ENCODE data around the gene FUT3. TPM values are rescaled to one million over a fixed set of nuclear protein-coding genes. Genes with fewer than 3 reads are reported as not detected.

Gene FUT3
- total and polyA plus RNA-seq, 9 of the 15 experiments (the other 6 are each of a cell fraction or from before 2014, with no cell fraction given), result 0.09 TPM; not detected in 8

GRCh38 chr19:5891938-5892771, 40.9 kb upstream of the FUT3 start (continued):
- TF ChIP-seq ZFP91 (CRISPR knock-in tag; IDR thresholded peaks at IDR 0.05), result no peak
- TF ChIP-seq DNMT1 (IDR thresholded peaks at IDR 0.05), result no peak
- no peak for TF ChIP-seq MTA3 (IDR thresholded peaks at IDR 0.05; ENCODE audit: borderline replicate concordance)
- no peak for TF ChIP-seq CEBPG (CRISPR knock-in tag; IDR thresholded peaks at IDR 0.05)
- TF ChIP-seq CEBPG (tag; conservative IDR thresholded peaks at IDR 0.05 in 1 of 2, IDR thresholded peaks at IDR 0.05 in 1 of 2), result no peak
- TF ChIP-seq SMAD3 (CRISPR knock-in tag; conservative IDR thresholded peaks at IDR 0.05), result no peak
- TF ChIP-seq PCBP1 (IDR thresholded peaks at IDR 0.05; ENCODE audit: low read depth, low read length, poor library complexity, severe bottlenecking), result peak; percentile 5
- TF ChIP-seq ESRRA (IDR thresholded peaks at IDR 0.05; ENCODE audit: borderline replicate concordance, low read depth), result peak; percentile 44; the same call in 1 of the 2 replicates
- TF ChIP-seq TEAD2 (tag; IDR thresholded peaks at IDR 0.05), result no peak
- no peak for TF ChIP-seq ZBTB40 (IDR thresholded peaks at IDR 0.05)
- no peak for TF ChIP-seq ZBTB40 (CRISPR knock-in tag; IDR thresholded peaks at IDR 0.05)
- no peak for TF ChIP-seq ZNF444 (CRISPR knock-in tag; IDR thresholded peaks at IDR 0.05)
- peak; percentile 68 for TF ChIP-seq POLR2B (IDR thresholded peaks at IDR 0.05; ENCODE audit: low read depth, partially characterized antibody)
- no peak for TF ChIP-seq ZBTB1 (CRISPR knock-in tag; IDR thresholded peaks at IDR 0.05; ENCODE audit: borderline replicate concordance, low read depth)
- TF ChIP-seq SNAPC5 (CRISPR knock-in tag; IDR thresholded peaks at IDR 0.05), result no peak
- no peak for TF ChIP-seq BRD4 (IDR thresholded peaks at IDR 0.05)
- TF ChIP-seq MCM7 (IDR thresholded peaks at IDR 0.05), result no peak

Measured in K562 (cell line).